Measurements from ENCODE around the gene LY6G6D.
A peak's percentile ranks its signal among the peaks of the same experiment; 100 is the strongest.

The LY6G6D gene

GRCh38 chr6:31687860-31688693 lies 27.1 kb upstream of the LY6G6D start:
- H3K27me3 Mint-ChIP-seq, result no peaks in the 10 kb centered on the region
- no peaks in the 10 kb centered on the region for H3K4me1 Mint-ChIP-seq (ENCODE audit: low read depth)
- peak overlapping the region; percentile 16 for H3K27ac Mint-ChIP-seq
- no peaks in the 10 kb centered on the region for H3K9me3 Mint-ChIP-seq (ENCODE audit: low read depth)
- no peaks in the 10 kb centered on the region for H3K36me3 Mint-ChIP-seq
- H3K4me3 Mint-ChIP-seq, result no peak overlapping the region

DNA sequence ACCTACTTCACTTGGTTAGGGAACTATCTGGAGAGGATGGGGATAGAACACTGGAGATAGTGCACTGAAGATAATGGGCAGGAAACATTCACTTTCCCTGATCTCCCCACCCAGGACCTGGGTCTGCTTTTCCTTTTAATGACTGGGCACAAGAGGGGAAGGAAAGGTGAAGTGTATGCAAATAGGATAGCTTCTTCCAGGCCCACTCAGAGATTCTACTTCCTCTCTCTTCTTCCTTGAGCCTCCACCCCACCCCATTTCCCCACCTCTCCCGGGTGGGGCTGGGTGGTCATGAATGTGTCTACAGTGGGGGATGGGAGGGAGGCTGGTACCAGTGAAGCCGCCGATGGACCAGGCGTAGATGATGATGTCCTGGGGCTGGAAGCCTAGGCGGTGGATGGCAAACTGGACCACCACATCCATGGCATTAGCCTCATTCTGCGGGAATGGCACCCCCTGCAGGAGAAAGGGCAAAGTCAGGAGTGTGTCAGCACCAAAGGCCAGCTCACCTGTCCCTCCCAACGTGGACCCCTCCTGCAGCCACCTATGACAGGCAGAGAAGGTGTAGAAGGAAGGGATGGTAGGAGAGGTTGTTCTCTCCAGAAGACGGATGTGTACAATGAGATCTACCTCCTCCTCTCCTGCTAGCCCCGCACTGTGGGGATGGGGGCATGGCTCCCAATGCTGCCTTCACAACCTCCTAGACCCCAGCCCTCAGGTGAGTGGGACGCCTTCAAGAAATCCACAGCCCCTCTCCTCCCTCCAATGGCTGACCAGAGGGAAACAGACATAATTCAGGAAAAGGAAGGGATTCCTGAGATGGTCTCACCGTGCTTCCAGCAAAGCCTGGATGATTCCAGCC lies 25.7 kb upstream of the LY6G6D start:
- H3K9me3 Mint-ChIP-seq (ENCODE audit: low read depth), result no peaks in the 10 kb centered on the region
- no peaks in the 10 kb centered on the region for H3K27me3 Mint-ChIP-seq
- no peaks in the 10 kb centered on the region for H3K4me1 Mint-ChIP-seq (ENCODE audit: low read depth)
- no peaks in the 10 kb centered on the region for H3K36me3 Mint-ChIP-seq
- H3K4me3 Mint-ChIP-seq, result no peak overlapping the region
- peak overlapping the region; percentile 41 for H3K27ac Mint-ChIP-seq

GRCh38 chr6:31690231-31691077 lies 24.7 kb upstream of the LY6G6D start:
- no peaks in the 10 kb centered on the region for H3K27me3 Mint-ChIP-seq
- no peaks in the 10 kb centered on the region for H3K9me3 Mint-ChIP-seq (ENCODE audit: low read depth)
- no peak overlapping the region for H3K4me3 Mint-ChIP-seq
- H3K27ac Mint-ChIP-seq, result peak overlapping the region; percentile 41
- H3K36me3 Mint-ChIP-seq, result no peaks in the 10 kb centered on the region
- H3K4me1 Mint-ChIP-seq (ENCODE audit: low read depth), result no peaks in the 10 kb centered on the region

DNA sequence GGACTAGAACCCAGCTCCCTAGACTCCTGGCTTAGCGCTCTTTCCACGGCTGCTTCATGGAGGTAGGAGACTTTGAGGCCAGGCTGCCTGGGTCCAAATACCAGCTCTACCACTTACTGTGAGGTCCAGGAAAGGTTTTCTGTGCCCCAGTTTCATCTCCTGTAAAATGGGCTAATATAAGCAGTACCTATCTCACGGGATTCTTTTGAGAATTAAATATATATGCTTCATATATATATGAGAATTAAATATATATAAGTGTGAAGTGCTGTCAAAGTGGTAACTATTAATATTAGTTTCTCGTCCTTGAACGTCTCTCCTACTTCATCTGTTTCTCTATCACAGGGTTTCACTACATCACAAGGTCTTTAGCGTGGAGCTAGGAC lies 24.1 kb upstream of the LY6G6D start:
- H3K4me1 Mint-ChIP-seq (ENCODE audit: low read depth), result no peaks in the 10 kb centered on the region
- no peak overlapping the region for H3K27ac Mint-ChIP-seq
- H3K4me3 Mint-ChIP-seq, result no peak overlapping the region
- H3K9me3 Mint-ChIP-seq (ENCODE audit: low read depth), result no peaks in the 10 kb centered on the region
- no peaks in the 10 kb centered on the region for H3K27me3 Mint-ChIP-seq
- H3K36me3 Mint-ChIP-seq, result no peaks in the 10 kb centered on the region

DNA sequence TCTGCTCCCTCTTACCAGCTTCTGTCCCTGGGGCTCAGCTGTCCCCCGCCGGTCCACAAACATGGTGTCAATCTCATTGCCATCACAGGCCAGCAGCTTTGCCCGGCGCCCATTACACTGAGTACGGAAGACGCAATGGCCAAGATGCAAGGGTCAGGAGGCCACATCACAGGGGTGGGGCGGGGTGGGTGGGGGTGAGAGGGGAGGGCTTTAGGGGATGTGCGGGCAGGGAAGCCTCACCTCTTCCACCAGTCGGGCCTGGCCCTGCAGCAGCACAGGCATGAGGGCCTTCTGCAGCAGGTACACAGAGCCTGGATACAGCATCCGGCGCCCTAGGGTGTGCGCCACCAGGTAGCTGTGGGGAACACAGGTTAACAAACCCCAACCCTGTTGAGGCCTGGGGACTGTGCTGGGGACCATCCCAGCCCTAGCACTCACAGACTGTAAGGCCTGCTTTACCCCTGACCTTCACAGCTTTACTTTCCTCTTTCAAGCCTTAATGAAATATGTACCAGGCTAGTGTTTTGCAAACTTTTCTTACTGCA lies 23.5 kb upstream of the LY6G6D start:
- H3K36me3 Mint-ChIP-seq, result no peaks in the 10 kb centered on the region
- no peaks in the 10 kb centered on the region for H3K27me3 Mint-ChIP-seq
- no peaks in the 10 kb centered on the region for H3K9me3 Mint-ChIP-seq (ENCODE audit: low read depth)
- H3K4me1 Mint-ChIP-seq (ENCODE audit: low read depth), result no peaks in the 10 kb centered on the region
- no peak overlapping the region for H3K27ac Mint-ChIP-seq
- H3K4me3 Mint-ChIP-seq, result no peak overlapping the region

DNA sequence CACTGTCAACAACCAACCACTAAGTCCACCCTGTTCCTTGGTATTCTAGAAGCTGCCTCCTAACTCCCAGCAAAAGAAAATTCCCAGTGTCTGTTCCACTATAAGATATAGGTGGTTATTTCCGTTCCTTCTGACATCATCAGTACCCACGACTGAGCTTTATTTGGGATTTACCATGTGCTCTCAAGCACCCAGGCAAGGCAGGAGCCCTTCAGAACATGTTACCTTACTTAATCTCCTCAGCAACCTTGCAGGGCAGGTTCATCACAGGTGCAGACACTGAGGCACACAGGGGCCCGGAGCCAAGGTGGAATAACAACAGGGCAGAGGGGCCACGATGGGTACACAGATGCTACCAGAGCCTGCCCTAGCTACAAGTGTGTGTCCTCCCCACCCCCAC lies 22.8 kb upstream of the LY6G6D start:
- no peaks in the 10 kb centered on the region for H3K9me3 Mint-ChIP-seq (ENCODE audit: low read depth)
- H3K27ac Mint-ChIP-seq, result no peak overlapping the region
- H3K27me3 Mint-ChIP-seq, result no peaks in the 10 kb centered on the region
- peaks cover 2% of the 10 kb centered on the region for H3K4me1 Mint-ChIP-seq (ENCODE audit: low read depth)
- no peak overlapping the region for H3K4me3 Mint-ChIP-seq
- no peaks in the 10 kb centered on the region for H3K36me3 Mint-ChIP-seq

DNA sequence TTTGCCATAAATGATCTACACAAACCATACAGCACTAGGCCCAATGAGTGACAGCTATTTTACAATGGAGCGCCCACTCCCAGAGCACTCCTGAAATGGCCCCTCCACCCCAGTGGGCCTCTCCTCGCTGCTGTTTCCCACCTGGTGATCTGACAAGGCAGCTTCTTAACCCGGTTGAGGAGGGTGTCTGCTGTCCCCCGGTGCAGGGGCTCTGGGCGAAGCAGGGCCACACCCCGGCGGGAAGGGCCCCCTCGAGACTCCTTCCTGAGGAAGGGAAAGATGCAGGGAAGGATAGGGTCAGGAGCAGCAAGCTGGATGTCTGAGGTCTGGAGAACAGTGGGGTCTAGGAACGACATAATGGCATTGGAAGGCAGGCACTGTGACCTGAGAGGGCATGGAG lies 22.3 kb upstream of the LY6G6D start:
- peaks cover 7% of the 10 kb centered on the region for H3K4me1 Mint-ChIP-seq (ENCODE audit: low read depth)
- H3K36me3 Mint-ChIP-seq, result no peaks in the 10 kb centered on the region
- H3K9me3 Mint-ChIP-seq (ENCODE audit: low read depth), result no peaks in the 10 kb centered on the region
- H3K27me3 Mint-ChIP-seq, result no peaks in the 10 kb centered on the region
- H3K27ac Mint-ChIP-seq, result no peak overlapping the region
- no peak overlapping the region for H3K4me3 Mint-ChIP-seq

DNA sequence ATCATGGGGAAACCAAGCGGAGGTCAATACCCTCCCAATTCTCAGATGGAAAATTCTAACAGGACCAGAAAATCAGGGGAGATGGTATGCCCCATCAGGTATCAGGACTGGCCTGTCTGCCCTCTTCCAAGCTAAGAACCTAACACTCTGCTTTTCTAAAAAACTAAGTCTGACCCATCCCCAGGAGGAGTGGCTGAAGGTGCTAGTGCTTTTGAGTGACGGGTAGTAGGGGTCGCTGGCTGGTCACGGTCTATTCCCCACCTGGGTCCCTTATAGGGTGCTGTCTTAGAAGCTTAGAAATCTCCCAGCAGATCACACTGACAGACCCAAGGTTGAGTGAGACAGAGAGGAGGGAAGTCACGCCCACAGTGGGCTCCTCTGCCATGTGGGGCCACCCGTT lies 21.6 kb upstream of the LY6G6D start:
- Mint-ChIP-seq H3K9me3 (ENCODE audit: low read depth) (no peaks in the 10 kb centered on the region), H3K27ac (no peak overlapping the region), H3K4me3 (no peak overlapping the region), H3K27me3 (no peaks in the 10 kb centered on the region), H3K4me1 (ENCODE audit: low read depth) (peaks cover 10% of the 10 kb centered on the region), H3K36me3 (peaks cover 2% of the 10 kb centered on the region)

GRCh38 chr6:31697555-31697954 lies 17.6 kb upstream of the LY6G6D start:
- H3K4me3 Mint-ChIP-seq, result no peak overlapping the region
- H3K9me3 Mint-ChIP-seq (ENCODE audit: low read depth), result no peaks in the 10 kb centered on the region
- H3K4me1 Mint-ChIP-seq (ENCODE audit: low read depth), result peaks cover 33% of the 10 kb centered on the region
- peak overlapping the region; percentile 17 for H3K27ac Mint-ChIP-seq
- H3K27me3 Mint-ChIP-seq, result no peaks in the 10 kb centered on the region
- H3K36me3 Mint-ChIP-seq, result peaks cover 2% of the 10 kb centered on the region

GRCh38 chr6:31700740-31701401 lies 14.3 kb upstream of the LY6G6D start:
- Mint-ChIP-seq H3K27ac (peak overlapping the region; percentile 46), H3K4me1 (ENCODE audit: low read depth) (peaks cover 38% of the 10 kb centered on the region), H3K9me3 (ENCODE audit: low read depth) (no peaks in the 10 kb centered on the region), H3K36me3 (peaks cover 4% of the 10 kb centered on the region), H3K27me3 (no peaks in the 10 kb centered on the region), H3K4me3 (peak overlapping the region; percentile 100)

DNA sequence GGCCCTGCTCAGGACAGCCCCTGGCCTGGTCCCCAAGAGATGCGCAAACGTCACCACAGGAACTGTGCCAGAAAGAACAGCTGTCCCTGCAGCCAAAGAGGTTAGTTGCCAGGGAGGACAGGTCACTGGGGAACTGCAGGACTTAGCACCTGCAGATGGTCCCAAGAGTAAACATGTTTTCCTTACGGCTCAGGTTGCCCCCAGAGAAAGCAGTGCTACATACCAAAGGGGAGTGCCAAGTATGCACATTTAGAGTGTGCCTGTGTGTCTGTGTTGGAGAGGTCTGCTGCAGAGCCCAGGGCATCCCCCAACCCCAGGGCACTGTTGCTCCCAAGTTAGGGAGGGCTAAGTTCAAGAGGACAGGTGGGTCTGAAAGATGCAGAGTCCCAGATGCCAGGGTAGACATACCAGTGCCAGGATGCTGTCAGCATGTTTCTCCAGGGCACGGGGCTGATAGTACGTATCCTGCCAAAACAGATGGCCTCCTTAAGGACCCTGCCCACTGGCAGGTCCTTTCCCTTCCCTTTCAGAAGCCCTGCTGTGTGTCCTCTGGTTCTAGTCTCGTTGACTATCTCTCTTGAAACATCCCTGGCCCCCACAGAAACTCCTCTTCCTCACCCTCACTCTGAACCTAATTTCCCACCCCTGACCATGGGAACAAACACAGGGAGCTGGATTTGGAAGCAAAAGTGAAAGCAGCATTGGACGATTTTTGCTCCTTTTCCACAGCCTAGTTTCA lies 13.3 kb upstream of the LY6G6D start:
- Mint-ChIP-seq H3K4me1 (ENCODE audit: low read depth) (peaks cover 38% of the 10 kb centered on the region), H3K9me3 (ENCODE audit: low read depth) (no peaks in the 10 kb centered on the region), H3K27ac (peak overlapping the region; percentile 98), H3K4me3 (peak overlapping the region; percentile 100), H3K27me3 (no peaks in the 10 kb centered on the region), H3K36me3 (peaks cover 4% of the 10 kb centered on the region)

DNA sequence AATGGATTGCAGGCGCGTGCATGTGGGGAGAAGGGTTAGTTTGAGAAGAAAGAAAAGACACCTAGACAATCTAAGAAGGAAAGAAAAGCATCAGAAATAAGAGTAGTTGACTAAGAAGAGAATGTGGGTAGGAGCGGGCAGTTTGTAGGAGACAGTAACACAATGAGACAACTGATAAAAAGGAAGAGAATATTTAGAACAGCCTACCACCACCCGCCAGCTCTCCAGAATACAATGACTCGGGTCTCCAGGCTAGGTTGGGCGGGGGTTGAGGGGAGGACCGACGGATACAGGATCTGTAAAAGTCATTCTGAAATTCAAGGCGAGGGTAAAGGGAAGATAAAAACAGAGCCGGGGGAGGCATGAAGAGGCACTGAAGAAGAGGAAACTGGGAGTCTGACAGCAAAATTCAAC lies 12.7 kb upstream of the LY6G6D start:
- H3K4me3 Mint-ChIP-seq, result peak overlapping the region; percentile 100
- H3K4me1 Mint-ChIP-seq (ENCODE audit: low read depth), result peaks cover 35% of the 10 kb centered on the region
- peaks cover 4% of the 10 kb centered on the region for H3K36me3 Mint-ChIP-seq
- no peaks in the 10 kb centered on the region for H3K27me3 Mint-ChIP-seq
- H3K27ac Mint-ChIP-seq, result peak overlapping the region; percentile 98
- no peaks in the 10 kb centered on the region for H3K9me3 Mint-ChIP-seq (ENCODE audit: low read depth)

GRCh38 chr6:31702819-31703716 lies 12.1 kb upstream of the LY6G6D start, which contains the start of gene ABHD16A:
ABHD16A (minus strand) TSS chr6:31703324; CDS start chr6:31703281, 43 bp downstream.
- Mint-ChIP-seq H3K9me3 (ENCODE audit: low read depth) (no peaks in the 10 kb centered on the region), H3K27me3 (no peaks in the 10 kb centered on the region), H3K4me1 (ENCODE audit: low read depth) (peaks cover 29% of the 10 kb centered on the region), H3K4me3 (peak within 1 kb of the TSS; percentile 100), H3K27ac (peak within 1 kb of the TSS; percentile 98), H3K36me3 (peaks cover 2% of the 10 kb centered on the region)
